Astrocyte of the spinal cord (primary cell): Measurements from ENCODE around the gene LPP.
A peak's percentile ranks its signal among the peaks of the same experiment; 100 is the strongest.

Experiments
- DNase-seq: peaks from one replicate; pipeline ENCODE4 v3.0.0; 2011; ENCODE audit warnings: low read depth, low spot score
- H3K4me3 ChIP-seq: 2 replicates; pipeline ENCODE4 v1.5.1; 2011; ENCODE audit warnings: low read depth, mild to moderate bottlenecking, low read length, moderate library complexity
- CTCF ChIP-seq: IDR thresholded peaks from 2 replicates; pipeline ENCODE4 v1.5.1; 2012; ENCODE audit warnings: low read depth, mild to moderate bottlenecking, low read length, inconsistent platforms
- in situ Hi-C: cut with HindIII; loops from 2 replicates; pipeline ENCODE4 v1.10.0; 2017; ENCODE audit warnings: low sequenced_read_pairs

The LPP gene

GRCh38 chr3:188111002-188111584, 42.9 kb upstream of the LPP start:
- DNase-seq, result no peak
- in situ Hi-C loops, result no loop called here
- H3K4me3 ChIP-seq, result no peak overlapping the region
- no peak for TF ChIP-seq CTCF

- H3K4me3 ChIP-seq, result no peak overlapping the region
- DNase-seq, result no peak
- in situ Hi-C loops, result no loop called here
- TF ChIP-seq CTCF, result no peak
These were observed 40.2 kb upstream of the LPP start for GRCh38 chr3:188113756-188114155.

GRCh38 chr3:188119846-188120245, 34.1 kb upstream of the LPP start:
- no peak overlapping the region for H3K4me3 ChIP-seq
- DNase-seq, result no peak
- in situ Hi-C loops, result no loop called here
- no peak for TF ChIP-seq CTCF

- in situ Hi-C loops, result no loop called here
- no peak for TF ChIP-seq CTCF
- no peak overlapping the region for H3K4me3 ChIP-seq
- DNase-seq, result no peak
These were observed 31.3 kb upstream of the LPP start for GRCh38 chr3:188122571-188123169.

- DNase-seq, result no peak
- no peak for TF ChIP-seq CTCF
- in situ Hi-C loops, result no loop called here
- H3K4me3 ChIP-seq, result no peak overlapping the region
These were observed 30.6 kb upstream of the LPP start for GRCh38 chr3:188123170-188123905.

GRCh38 chr3:188124184-188124583, 29.8 kb upstream of the LPP start:
- in situ Hi-C loops, result no loop called here
- DNase-seq, result peak; percentile 35
- TF ChIP-seq CTCF, result no peak
- no peak overlapping the region for H3K4me3 ChIP-seq
